Measurements from ENCODE around the gene PTPRN2. TPM values are rescaled to one million over a fixed set of nuclear protein-coding genes. Genes with fewer than 3 reads are reported as not detected.

PTPRN2 gene
- total RNA-seq, 1 donor from 2014 or later, result 32.2 TPM

GRCh38 chr7:158582089-158582456 lies 5.5 kb downstream of the PTPRN2 start:
- Mint-ChIP-seq H3K9me3 (peaks cover 7% of the 10 kb centered on the region), H3K27ac (ENCODE audit: unreplicated experiment) (no peak overlapping the region), H3K4me3 (no peak overlapping the region), H3K4me1 (peaks cover 3% of the 10 kb centered on the region), H3K36me3 (ENCODE audit: low read depth) (peaks cover 2% of the 10 kb centered on the region), H3K27me3 (ENCODE audit: low read depth) (peaks cover 52% of the 10 kb centered on the region)
- TF ChIP-seq, protein P1, sequence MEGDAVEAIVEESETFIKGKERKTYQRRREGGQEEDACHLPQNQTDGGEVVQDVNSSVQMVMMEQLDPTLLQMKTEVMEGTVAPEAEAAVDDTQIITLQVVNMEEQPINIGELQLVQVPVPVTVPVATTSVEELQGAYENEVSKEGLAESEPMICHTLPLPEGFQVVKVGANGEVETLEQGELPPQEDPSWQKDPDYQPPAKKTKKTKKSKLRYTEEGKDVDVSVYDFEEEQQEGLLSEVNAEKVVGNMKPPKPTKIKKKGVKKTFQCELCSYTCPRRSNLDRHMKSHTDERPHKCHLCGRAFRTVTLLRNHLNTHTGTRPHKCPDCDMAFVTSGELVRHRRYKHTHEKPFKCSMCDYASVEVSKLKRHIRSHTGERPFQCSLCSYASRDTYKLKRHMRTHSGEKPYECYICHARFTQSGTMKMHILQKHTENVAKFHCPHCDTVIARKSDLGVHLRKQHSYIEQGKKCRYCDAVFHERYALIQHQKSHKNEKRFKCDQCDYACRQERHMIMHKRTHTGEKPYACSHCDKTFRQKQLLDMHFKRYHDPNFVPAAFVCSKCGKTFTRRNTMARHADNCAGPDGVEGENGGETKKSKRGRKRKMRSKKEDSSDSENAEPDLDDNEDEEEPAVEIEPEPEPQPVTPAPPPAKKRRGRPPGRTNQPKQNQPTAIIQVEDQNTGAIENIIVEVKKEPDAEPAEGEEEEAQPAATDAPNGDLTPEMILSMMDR (conservative IDR thresholded peaks at IDR 0.05), result no peak
- DNase-seq (ENCODE audit: low read depth, low spot score), result no peak

DNA sequence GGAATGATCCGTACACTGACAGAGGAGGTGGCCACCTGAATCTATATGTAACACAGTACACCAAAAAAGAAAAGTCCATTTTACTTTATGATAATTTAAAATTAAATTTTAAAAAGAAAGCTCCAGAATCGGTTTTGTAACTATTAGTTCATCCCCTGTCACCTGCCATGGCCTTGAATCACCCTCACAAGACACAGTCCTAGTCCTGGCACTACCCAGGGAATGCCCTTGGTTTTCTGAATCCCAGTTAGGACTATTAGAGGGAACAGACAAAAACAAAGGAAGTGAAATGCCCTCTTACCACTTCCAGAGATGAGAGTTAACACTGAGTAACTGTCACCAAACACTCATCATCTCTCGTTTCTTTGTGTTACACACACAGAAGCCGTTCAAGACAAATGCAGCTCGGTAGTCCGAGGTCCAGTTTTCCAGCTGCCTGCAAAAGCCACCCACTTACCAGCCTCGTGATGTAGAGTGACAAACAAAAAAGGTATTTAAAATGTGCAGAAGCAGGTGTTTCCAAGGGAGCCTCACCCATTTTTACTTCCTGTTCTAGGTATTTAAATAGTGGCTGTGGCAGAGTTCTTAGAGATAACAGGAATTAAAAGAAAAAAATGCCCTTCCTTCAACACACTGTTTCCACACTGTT lies 6.1 kb downstream of the PTPRN2 start:
- Mint-ChIP-seq H3K27ac (ENCODE audit: unreplicated experiment) (no peak overlapping the region), H3K36me3 (ENCODE audit: low read depth) (peaks cover 2% of the 10 kb centered on the region), H3K27me3 (ENCODE audit: low read depth) (peaks cover 52% of the 10 kb centered on the region), H3K4me1 (peaks cover 3% of the 10 kb centered on the region), H3K9me3 (peaks cover 7% of the 10 kb centered on the region), H3K4me3 (no peak overlapping the region)
- no peak for DNase-seq (ENCODE audit: low read depth, low spot score)
- TF ChIP-seq, protein P1 (conservative IDR thresholded peaks at IDR 0.05), result no peak

- Mint-ChIP-seq H3K9me3 (peaks cover 7% of the 10 kb centered on the region), H3K36me3 (ENCODE audit: low read depth) (peaks cover 2% of the 10 kb centered on the region), H3K27ac (ENCODE audit: unreplicated experiment) (no peak overlapping the region), H3K4me1 (peaks cover 3% of the 10 kb centered on the region), H3K27me3 (ENCODE audit: low read depth) (peaks cover 36% of the 10 kb centered on the region), H3K4me3 (no peak overlapping the region)
- no peak for DNase-seq (ENCODE audit: low read depth, low spot score)
- TF ChIP-seq, protein P1 (conservative IDR thresholded peaks at IDR 0.05), result no peak
These were observed 7.7 kb downstream of the PTPRN2 start for GRCh38 chr7:158579662-158580646.

DNA sequence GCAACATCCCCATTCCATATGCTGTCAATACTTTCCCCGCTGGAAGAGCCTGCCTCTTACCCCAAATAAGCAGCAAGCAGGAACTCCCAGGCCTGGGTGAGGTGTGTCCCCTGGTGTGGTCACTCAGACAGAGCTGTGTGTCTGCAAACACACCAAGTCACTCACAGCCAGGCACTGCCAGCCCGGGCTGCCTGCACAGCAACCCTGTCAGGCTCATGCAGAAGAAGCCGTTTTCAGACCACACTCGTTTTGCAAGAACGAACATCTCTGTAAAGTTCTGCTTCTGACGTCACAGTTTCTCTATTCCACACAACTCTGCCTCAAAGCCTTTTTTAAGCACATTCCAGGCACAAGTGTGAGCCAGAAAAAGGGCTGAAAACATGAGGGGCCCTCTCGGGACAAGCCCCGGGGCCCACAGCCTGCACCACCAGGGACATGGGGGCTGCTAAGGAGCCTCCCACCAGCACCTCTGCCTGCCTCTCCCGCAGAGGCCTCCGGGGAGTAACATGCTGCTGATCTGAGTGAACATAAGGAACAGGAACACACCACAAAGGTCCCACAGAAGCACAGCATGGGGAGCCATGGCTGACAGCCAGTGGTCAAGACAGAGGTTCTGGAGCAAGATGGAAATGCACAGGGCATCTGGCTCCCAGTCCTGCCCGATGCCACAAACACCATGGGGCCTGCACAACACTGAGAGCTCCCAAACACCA lies 11.4 kb downstream of the PTPRN2 start:
- Mint-ChIP-seq H3K27ac (ENCODE audit: unreplicated experiment) (peak overlapping the region; percentile 50), H3K36me3 (ENCODE audit: low read depth) (peaks cover 2% of the 10 kb centered on the region), H3K27me3 (ENCODE audit: low read depth) (peaks cover 14% of the 10 kb centered on the region), H3K4me3 (no peak overlapping the region), H3K9me3 (peaks cover 7% of the 10 kb centered on the region), H3K4me1 (no peaks in the 10 kb centered on the region)
- TF ChIP-seq, protein P1 (conservative IDR thresholded peaks at IDR 0.05), result no peak
- DNase-seq (ENCODE audit: low read depth, low spot score), result no peak

DNA sequence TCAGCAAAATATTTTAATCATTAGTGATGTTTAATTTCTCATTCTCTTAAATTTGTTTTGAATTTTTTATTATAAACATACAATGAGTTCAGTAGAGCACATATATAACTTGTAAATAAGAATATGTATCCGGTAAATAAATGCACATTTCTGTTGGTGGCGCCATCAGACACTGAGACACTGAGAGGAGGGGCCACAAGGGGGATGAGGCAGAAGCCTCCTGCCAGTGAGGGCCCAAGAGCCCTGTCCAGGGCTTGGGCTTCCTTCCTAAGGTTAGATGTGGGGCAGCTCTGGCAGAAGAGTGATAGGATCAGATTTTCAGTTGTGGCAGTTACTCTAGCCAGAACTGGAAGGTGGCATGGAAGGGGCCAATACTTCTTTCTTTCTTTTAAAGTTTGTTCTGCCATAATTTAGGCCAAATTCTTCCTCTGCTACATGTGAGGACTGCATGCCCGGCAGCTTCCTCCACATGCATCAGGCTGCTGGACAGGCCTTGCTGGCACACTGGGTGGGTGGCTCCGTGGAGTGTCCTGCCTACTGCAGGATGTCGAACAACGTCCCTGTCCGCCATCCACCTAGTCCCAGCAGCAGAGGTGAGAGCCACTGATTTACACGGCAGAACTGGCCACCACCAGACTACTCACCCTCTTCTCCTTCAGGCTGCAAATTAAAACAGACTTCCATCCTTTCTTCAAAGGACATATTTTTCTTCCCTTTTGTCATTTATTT lies 13.2 kb downstream of the PTPRN2 start:
- DNase-seq (ENCODE audit: low read depth, low spot score), result no peak
- Mint-ChIP-seq H3K9me3 (peaks cover under 1% of the 10 kb centered on the region), H3K27me3 (ENCODE audit: low read depth) (peaks cover 7% of the 10 kb centered on the region), H3K36me3 (ENCODE audit: low read depth) (no peaks in the 10 kb centered on the region), H3K4me3 (no peak overlapping the region), H3K27ac (ENCODE audit: unreplicated experiment) (no peak overlapping the region), H3K4me1 (no peaks in the 10 kb centered on the region)
- TF ChIP-seq, protein P1 (conservative IDR thresholded peaks at IDR 0.05), result no peak
